Activated naive CD8-positive, alpha-beta T cell treated with anti-CD3 and anti-CD28 coated beads, Interleukin-2, amount 10 ng/mL, durations not matched to agents 7 days and 5 days (primary cell): ENCODE measurements around the gene TNFRSF1B. TPM values are rescaled to one million over a fixed set of nuclear protein-coding genes. Genes with fewer than 3 reads are reported as not detected.
A peak's percentile ranks its signal among the peaks of the same experiment; 100 is the strongest.

ENCODE experiments used
- ATAC-seq: fragments of 150-1000 bp; cut with Tn5 transposase; one replicate; pipeline ENCODE4 v1.10.0; 2021; ENCODE audit warnings: low read depth, moderate library complexity
- POLR2A ChIA-PET: fragments of 350-600 bp; sonication (Branson Sonifier 250); formaldehyde crosslinking; loops from one replicate; lab custom pipeline; 2021; ENCODE audit warnings: antibody characterized with exemption; lab: Charles Lee
- DNase-seq: peaks from one replicate; pipeline ENCODE4 v3.0.0; 2021
- H3K27ac Mint-ChIP-seq: one replicate; pipeline ENCODE4 v1.8.0; 2022; ENCODE audit warnings: mild to moderate bottlenecking, mixed read lengths
- H3K27me3 Mint-ChIP-seq: one replicate; pipeline ENCODE4 v1.8.0; 2022; ENCODE audit warnings: mild to moderate bottlenecking, moderate library complexity, mixed read lengths
- H3K36me3 Mint-ChIP-seq: one replicate; pipeline ENCODE4 v1.8.0; 2021; ENCODE audit warnings: mild to moderate bottlenecking, mixed read lengths
- H3K4me1 Mint-ChIP-seq: one replicate; pipeline ENCODE4 v1.8.0; 2021; ENCODE audit warnings: mixed read lengths
- H3K4me3 Mint-ChIP-seq: one replicate; pipeline ENCODE4 v1.8.0; 2022; ENCODE audit warnings: mild to moderate bottlenecking, moderate library complexity, mixed read lengths
- H3K9me3 Mint-ChIP-seq: one replicate; pipeline ENCODE4 v1.8.0; 2021; ENCODE audit warnings: mixed read lengths
- total RNA-seq, 2 experiments: library from RNA; stranded (reverse); gene quantifications; one replicate each; pipeline ENCODE4 v1.2.3, GENCODE V29; 2021

TNFRSF1B gene
- total RNA-seq, 2 experiments from 2014 or later, result 215 to 246 TPM

DNA sequence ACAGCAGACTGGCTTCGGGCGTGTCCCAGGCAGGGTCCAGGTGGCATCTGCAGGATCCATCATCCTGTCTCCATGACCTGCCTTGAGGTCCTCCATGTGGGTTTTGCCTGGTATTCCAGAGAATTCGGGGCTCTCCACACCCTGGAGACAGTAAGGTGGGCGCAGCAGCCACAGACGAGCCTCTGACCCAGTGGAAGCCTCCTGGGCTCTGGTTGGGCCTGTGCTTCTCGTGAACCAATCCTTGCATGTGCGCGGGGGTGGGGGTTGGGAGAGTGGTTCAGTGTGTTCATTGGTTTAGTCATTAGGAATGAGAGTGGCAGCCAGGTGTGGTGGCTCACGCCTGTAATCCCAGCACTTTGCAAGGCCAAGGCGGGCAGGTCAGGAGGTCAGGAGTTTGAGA is 32.1 kb upstream of the TNFRSF1B start:
- ATAC-seq (no peak), DNase-seq (no peak)
- Mint-ChIP-seq H3K9me3 (no peaks in the 10 kb centered on the region), H3K4me3 (no peak overlapping the region), H3K27me3 (no peaks in the 10 kb centered on the region), H3K4me1 (peaks cover 12% of the 10 kb centered on the region), H3K36me3 (no peaks in the 10 kb centered on the region), H3K27ac (no peak overlapping the region)
- POLR2A ChIA-PET, result no interaction called here

DNA sequence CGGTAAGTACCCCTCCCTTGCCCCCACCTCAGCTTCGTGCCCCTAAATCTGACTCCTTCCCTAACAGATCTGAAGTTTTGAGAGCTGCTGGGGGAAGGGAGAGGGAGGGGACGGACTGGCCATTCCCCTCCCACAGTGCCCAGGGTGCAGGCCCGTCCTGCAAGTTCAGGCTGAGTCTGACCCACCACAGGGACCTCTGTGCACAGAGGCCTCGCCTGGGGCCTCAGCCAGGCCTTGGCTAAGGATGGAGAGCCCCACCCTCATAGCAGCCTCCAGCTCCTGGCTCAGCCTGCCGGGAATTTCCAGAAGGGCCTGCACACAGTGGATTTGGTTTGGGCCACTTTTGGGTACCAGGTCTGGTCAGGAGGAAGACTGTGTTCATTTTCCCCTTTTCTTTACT is 31.2 kb upstream of the TNFRSF1B start:
- peaks cover 12% of the 10 kb centered on the region for H3K4me1 Mint-ChIP-seq
- no peak overlapping the region for H3K27ac Mint-ChIP-seq
- no peaks in the 10 kb centered on the region for H3K9me3 Mint-ChIP-seq
- DNase-seq (no peak), ATAC-seq (no peak)
- H3K27me3 Mint-ChIP-seq, result no peaks in the 10 kb centered on the region
- H3K4me3 Mint-ChIP-seq, result no peak overlapping the region
- H3K36me3 Mint-ChIP-seq, result no peaks in the 10 kb centered on the region
- POLR2A ChIA-PET, result interaction anchor here (0.8 kb wide), 1 partner anchor 68 kb away, joined by 5 read pairs; no protein-coding TSS in a partner anchor

- Mint-ChIP-seq H3K4me3 (no peak overlapping the region), H3K4me1 (peaks cover 12% of the 10 kb centered on the region), H3K9me3 (no peaks in the 10 kb centered on the region), H3K27ac (no peak overlapping the region), H3K27me3 (no peaks in the 10 kb centered on the region), H3K36me3 (no peaks in the 10 kb centered on the region)
- POLR2A ChIA-PET, result interaction anchor here (1.0 kb wide), 1 partner anchor 13 kb away, joined by 4 read pairs; no protein-coding TSS in a partner anchor
- DNase-seq (no peak), ATAC-seq (no peak)
These were observed 29.7 kb upstream of the TNFRSF1B start for GRCh38 chr1:12136916-12137610.

GRCh38 chr1:12138196-12139168 is 28.3 kb upstream of the TNFRSF1B start:
- Mint-ChIP-seq H3K27me3 (no peaks in the 10 kb centered on the region), H3K27ac (no peak overlapping the region), H3K9me3 (no peaks in the 10 kb centered on the region), H3K36me3 (no peaks in the 10 kb centered on the region), H3K4me3 (no peak overlapping the region), H3K4me1 (peaks cover 7% of the 10 kb centered on the region)
- POLR2A ChIA-PET, result interaction anchor here (0.9 to 1.6 kb wide), 4 partner anchors 9 to 65 kb away, joined by 3 to 6 read pairs (median 3); no protein-coding TSS in a partner anchor
- DNase-seq, result no peak
- ATAC-seq, result no peak

DNA sequence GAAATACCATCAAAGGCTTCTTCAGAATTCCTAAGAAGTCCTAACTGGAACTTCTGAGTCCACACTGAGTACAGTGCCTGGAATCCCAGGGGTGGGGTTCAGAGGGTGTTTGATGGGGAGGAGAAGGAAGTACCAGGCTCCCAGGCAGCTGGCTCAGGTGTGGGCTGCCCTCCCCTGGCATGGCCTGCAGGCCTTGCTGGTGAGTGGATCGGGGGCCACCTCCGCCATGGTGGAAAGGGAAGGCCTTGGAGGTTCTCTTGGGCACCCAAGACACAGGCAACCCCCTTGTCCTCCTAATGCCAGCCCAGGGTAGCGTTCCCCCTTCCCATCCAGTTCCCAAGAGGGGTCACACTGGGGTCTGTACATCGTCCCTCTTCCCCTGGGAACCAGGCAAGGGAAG is 26.8 kb upstream of the TNFRSF1B start:
- H3K27ac Mint-ChIP-seq, result no peak overlapping the region
- POLR2A ChIA-PET, result interaction anchor here (1.0 to 1.6 kb wide), 3 partner anchors 8 to 11 kb away, joined by 3 to 6 read pairs (median 4); no protein-coding TSS in a partner anchor
- H3K9me3 Mint-ChIP-seq, result no peaks in the 10 kb centered on the region
- no peak overlapping the region for H3K4me3 Mint-ChIP-seq
- no peaks in the 10 kb centered on the region for H3K36me3 Mint-ChIP-seq
- H3K4me1 Mint-ChIP-seq, result peaks cover 15% of the 10 kb centered on the region
- ATAC-seq (no peak), DNase-seq (no peak)
- no peaks in the 10 kb centered on the region for H3K27me3 Mint-ChIP-seq

DNA sequence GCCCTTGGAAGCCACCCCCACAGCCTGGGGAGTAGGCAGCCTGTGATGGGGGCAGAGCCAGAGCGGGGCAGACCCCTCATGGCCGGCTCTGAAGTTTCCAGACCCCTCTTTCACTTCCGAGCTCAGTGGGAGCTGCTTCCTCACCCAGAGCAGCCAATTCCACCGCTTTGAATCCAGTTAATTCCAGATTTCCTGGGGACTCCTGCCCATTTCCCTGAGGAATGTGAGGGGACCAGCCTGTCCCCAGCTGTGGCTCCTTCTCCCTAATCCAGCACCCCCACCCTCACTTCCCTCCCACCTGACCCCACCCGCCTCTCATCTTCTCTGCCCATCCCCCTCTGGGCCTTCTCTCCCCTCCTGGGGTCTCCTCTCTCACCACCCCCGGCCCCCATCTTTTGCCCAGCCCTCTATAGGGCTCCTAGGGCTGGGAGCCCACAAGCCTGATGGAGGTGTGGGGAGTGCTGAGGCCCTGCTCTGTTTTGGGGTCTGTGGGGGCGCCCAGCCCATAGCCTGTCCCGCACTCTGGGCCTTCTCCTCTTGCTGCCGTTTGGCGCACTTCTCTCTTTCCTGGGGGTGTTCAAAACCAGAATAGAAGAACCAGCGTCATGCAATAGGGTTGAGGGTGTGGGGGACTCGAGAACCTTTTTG is 26.2 kb upstream of the TNFRSF1B start:
- Mint-ChIP-seq H3K36me3 (no peaks in the 10 kb centered on the region), H3K4me3 (no peak overlapping the region), H3K27ac (no peak overlapping the region), H3K27me3 (no peaks in the 10 kb centered on the region), H3K4me1 (peaks cover 21% of the 10 kb centered on the region), H3K9me3 (no peaks in the 10 kb centered on the region)
- no peak for ATAC-seq
- POLR2A ChIA-PET, result no interaction called here
- DNase-seq, result no peak

DNA sequence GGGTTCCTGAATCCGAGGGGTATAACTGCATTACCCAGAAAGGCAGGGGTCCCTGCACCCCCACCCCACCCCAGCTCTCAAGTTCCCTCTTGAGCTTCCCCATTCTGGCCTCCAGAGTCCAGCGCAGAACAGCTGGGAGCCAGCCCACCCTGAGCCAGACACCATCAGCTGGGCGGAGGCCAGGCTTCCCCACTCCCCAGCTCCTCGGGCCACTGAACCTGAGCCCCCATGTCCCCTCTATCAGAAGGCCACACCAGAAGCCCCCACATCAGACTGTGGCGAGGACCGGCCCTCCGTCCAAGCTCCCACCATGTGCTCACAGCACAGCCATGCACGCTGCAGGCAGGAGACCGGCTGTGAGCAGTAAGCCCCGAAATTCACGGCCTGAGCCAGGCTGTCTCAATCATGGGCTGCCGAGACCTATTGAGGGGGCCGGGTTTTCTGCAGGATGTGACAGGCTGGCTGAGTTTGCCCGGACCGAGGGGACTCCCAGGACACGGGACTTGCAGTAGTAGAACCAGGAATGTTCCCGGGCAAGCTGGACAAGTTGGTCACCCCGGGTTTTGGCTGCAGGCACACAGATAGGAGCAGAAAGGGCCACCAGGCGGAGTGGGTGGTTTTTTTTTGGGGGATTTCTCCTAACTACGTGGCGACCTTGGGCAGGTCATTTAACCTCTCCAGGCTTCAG is 25.5 kb upstream of the TNFRSF1B start:
- DNase-seq (no peak), ATAC-seq (no peak)
- Mint-ChIP-seq H3K36me3 (no peaks in the 10 kb centered on the region), H3K4me3 (no peak overlapping the region), H3K9me3 (no peaks in the 10 kb centered on the region), H3K4me1 (peaks cover 22% of the 10 kb centered on the region), H3K27ac (no peak overlapping the region), H3K27me3 (no peaks in the 10 kb centered on the region)
- POLR2A ChIA-PET, result interaction anchor here (1.1 to 1.9 kb wide), 2 partner anchors 10 to 15 kb away, joined by 6 read pairs; no protein-coding TSS in a partner anchor

- no peaks in the 10 kb centered on the region for H3K27me3 Mint-ChIP-seq
- ATAC-seq (no peak), DNase-seq (no peak)
- no peaks in the 10 kb centered on the region for H3K9me3 Mint-ChIP-seq
- POLR2A ChIA-PET, result interaction anchor here (0.8 to 1.9 kb wide), 4 partner anchors 8 to 35 kb away, joined by 3 to 7 read pairs (median 6); no protein-coding TSS in a partner anchor
- no peaks in the 10 kb centered on the region for H3K36me3 Mint-ChIP-seq
- H3K27ac Mint-ChIP-seq, result no peak overlapping the region
- H3K4me1 Mint-ChIP-seq, result peaks cover 32% of the 10 kb centered on the region
- no peak overlapping the region for H3K4me3 Mint-ChIP-seq
These were observed 24.5 kb upstream of the TNFRSF1B start for GRCh38 chr1:12142141-12142823.

GRCh38 chr1:12142891-12143630 is 23.7 kb upstream of the TNFRSF1B start:
- peak overlapping the region; percentile 85 for H3K27ac Mint-ChIP-seq
- H3K27me3 Mint-ChIP-seq, result no peaks in the 10 kb centered on the region
- H3K9me3 Mint-ChIP-seq, result no peaks in the 10 kb centered on the region
- no peaks in the 10 kb centered on the region for H3K36me3 Mint-ChIP-seq
- no peak for DNase-seq
- POLR2A ChIA-PET, result interaction anchor here (0.8 to 1.9 kb wide), 3 partner anchors 9 to 35 kb away, joined by 3 to 7 read pairs (median 6); no protein-coding TSS in a partner anchor
- peaks cover 39% of the 10 kb centered on the region for H3K4me1 Mint-ChIP-seq
- ATAC-seq, result no peak
- H3K4me3 Mint-ChIP-seq, result peak overlapping the region; percentile 29

- ATAC-seq (no peak), DNase-seq (no peak)
- no peaks in the 10 kb centered on the region for H3K27me3 Mint-ChIP-seq
- peak overlapping the region; percentile 29 for H3K4me3 Mint-ChIP-seq
- H3K4me1 Mint-ChIP-seq, result peaks cover 45% of the 10 kb centered on the region
- POLR2A ChIA-PET, result no interaction called here
- H3K27ac Mint-ChIP-seq, result peak overlapping the region; percentile 85
- H3K9me3 Mint-ChIP-seq, result no peaks in the 10 kb centered on the region
- no peaks in the 10 kb centered on the region for H3K36me3 Mint-ChIP-seq
These were observed 23.1 kb upstream of the TNFRSF1B start for GRCh38 chr1:12143631-12144155.

- Mint-ChIP-seq H3K27me3 (no peaks in the 10 kb centered on the region), H3K4me1 (peaks cover 51% of the 10 kb centered on the region)
- no peak for ATAC-seq
These were observed 22.6 kb upstream of the TNFRSF1B start for GRCh38 chr1:12144236-12144635.

More at GRCh38 chr1:12144236-12144635, 22.6 kb upstream of the TNFRSF1B start:
- POLR2A ChIA-PET, result interaction anchor here (0.7 to 4.3 kb wide), 3 partner anchors 17 to 56 kb away, joined by 3 to 40 read pairs (median 4); no protein-coding TSS in a partner anchor
- H3K27ac Mint-ChIP-seq, result peak overlapping the region; percentile 85
- no peaks in the 10 kb centered on the region for H3K36me3 Mint-ChIP-seq
- H3K4me3 Mint-ChIP-seq, result no peak overlapping the region
- peaks cover 1% of the 10 kb centered on the region for H3K9me3 Mint-ChIP-seq
- no peak for DNase-seq
